ENCODE results near the gene FOS. TPM values are rescaled to one million over a fixed set of nuclear protein-coding genes. Genes with fewer than 3 reads are reported as not detected.
"Not testable (repeated sequence)": the region's sequence is repeated elsewhere in the genome, so short reads cannot be mapped to it uniquely, and the experiment has no call there.

FOS gene
- 4.1 TPM for polyA plus RNA-seq (2013, experiment 1 of 2; ENCODE audit: insufficient read length)
- polyA plus RNA-seq (2013, experiment 2 of 2; ENCODE audit: insufficient read length) = 39.0 TPM

- peak; percentile 93 for DNase-seq
Observed at GRCh38 chr14:75278422-75279152, at the start of gene FOS. Gene FOS (plus strand): TSS chr14:75278828. CDS start chr14:75278983, 155 bp downstream.

GRCh38 chr14:75229661-75230139 is 48.9 kb upstream of the FOS start:
- no peak for DNase-seq

- peak; percentile 21 for DNase-seq
Observed at GRCh38 chr14:75230140-75230792, 48.4 kb upstream of the FOS start.

GRCh38 chr14:75231320-75231719 is 47.3 kb upstream of the FOS start:
- DNase-seq = no peak

- DNase-seq = no peak
Observed at GRCh38 chr14:75232191-75232590, 46.4 kb upstream of the FOS start.

GRCh38 chr14:75232597-75232996 is 46.0 kb upstream of the FOS start:
- DNase-seq = no peak

GRCh38 chr14:75234173-75235115 is 44.2 kb upstream of the FOS start:
- DNase-seq = peak; percentile 85

- not testable (repeated sequence) for DNase-seq
Observed at GRCh38 chr14:75235198-75235597, 43.4 kb upstream of the FOS start.

- no peak for DNase-seq
Observed at GRCh38 chr14:75236467-75236866, 42.2 kb upstream of the FOS start.

- DNase-seq = no peak
Observed at GRCh38 chr14:75236901-75237419, 41.7 kb upstream of the FOS start.

GRCh38 chr14:75238756-75239455 is 39.7 kb upstream of the FOS start:
- DNase-seq = no peak

GRCh38 chr14:75240781-75241180 is 37.8 kb upstream of the FOS start:
- no peak for DNase-seq

GRCh38 chr14:75242546-75243273 is 35.9 kb upstream of the FOS start:
- peak; percentile 97 for DNase-seq

- DNase-seq = no peak
Observed at GRCh38 chr14:75244121-75244520, 34.5 kb upstream of the FOS start.

GRCh38 chr14:75246546-75247285 is 31.9 kb upstream of the FOS start:
- no peak for DNase-seq

- no peak for DNase-seq
Observed at GRCh38 chr14:75247286-75247922, 31.2 kb upstream of the FOS start.

GRCh38 chr14:75247939-75248338 is 30.7 kb upstream of the FOS start:
- no peak for DNase-seq

GRCh38 chr14:75249251-75249957 is 29.2 kb upstream of the FOS start:
- no peak for DNase-seq

- no peak for DNase-seq
Observed at GRCh38 chr14:75249958-75250336, 28.7 kb upstream of the FOS start.
